ENCODE measurements around the gene PTPRN2. TPM values are rescaled to one million over a fixed set of nuclear protein-coding genes. Genes with fewer than 3 reads are reported as not detected.
"Not testable (repeated sequence)": the region's sequence is repeated elsewhere in the genome, so short reads cannot be mapped to it uniquely, and the experiment has no call there.

PTPRN2 gene
- total RNA-seq, 1 experiment from 2014 or later = 3.8 TPM

GRCh38 chr7:158049271-158049670 lies 538.4 kb downstream of the PTPRN2 start:
- DNase-seq = no peak
- Histone ChIP-seq H3K27ac (no peak overlapping the region), H3K4me3 (no peak overlapping the region), H3K36me3 (no peaks in the 10 kb centered on the region), H3K27me3 (peaks cover 37% of the 10 kb centered on the region), H3K4me1 (no peaks in the 10 kb centered on the region), H3K9me3 (replicated peaks) (no peaks in the 10 kb centered on the region)

- Histone ChIP-seq H3K4me3 (no peak overlapping the region), H3K27me3 (peaks cover 44% of the 10 kb centered on the region), H3K9me3 (replicated peaks) (no peaks in the 10 kb centered on the region), H3K4me1 (no peaks in the 10 kb centered on the region), H3K27ac (no peak overlapping the region), H3K36me3 (no peaks in the 10 kb centered on the region)
- DNase-seq = no peak
Observed at GRCh38 chr7:158048569-158048968, 539.1 kb downstream of the PTPRN2 start.

GRCh38 chr7:158047391-158048059 lies 540.1 kb downstream of the PTPRN2 start:
- Histone ChIP-seq H3K4me1 (no peaks in the 10 kb centered on the region), H3K9me3 (replicated peaks) (no peaks in the 10 kb centered on the region), H3K4me3 (no peak overlapping the region), H3K36me3 (no peaks in the 10 kb centered on the region), H3K27me3 (peaks cover 46% of the 10 kb centered on the region), H3K27ac (no peak overlapping the region)
- DNase-seq = no peak

GRCh38 chr7:158046246-158046645 lies 541.4 kb downstream of the PTPRN2 start:
- not testable (repeated sequence) for H3K9me3 ChIP-seq (replicated peaks); H3K4me1 ChIP-seq; H3K36me3 ChIP-seq; DNase-seq; H3K27ac ChIP-seq; H3K4me3 ChIP-seq
- peaks cover 41% of the 10 kb centered on the region for H3K27me3 ChIP-seq

GRCh38 chr7:158044482-158044823 lies 543.2 kb downstream of the PTPRN2 start:
- H3K36me3 ChIP-seq = no peaks in the 10 kb centered on the region
- no peak overlapping the region for H3K4me3 ChIP-seq
- DNase-seq = no peak
- H3K27me3 ChIP-seq = peaks cover 32% of the 10 kb centered on the region
- H3K9me3 ChIP-seq (replicated peaks) = 0 out of 2 replicates have a peak, but pooled peaks cover 2% of the 10 kb centered on the region
- H3K27ac ChIP-seq = no peak overlapping the region
- H3K4me1 ChIP-seq = no peaks in the 10 kb centered on the region

- Histone ChIP-seq H3K4me1 (no peaks in the 10 kb centered on the region), H3K36me3 (no peaks in the 10 kb centered on the region), H3K27ac (no peak overlapping the region), H3K4me3 (no peak overlapping the region), H3K27me3 (peaks cover 32% of the 10 kb centered on the region), H3K9me3 (replicated peaks) (0 out of 2 replicates have a peak, but pooled peaks cover 6% of the 10 kb centered on the region)
- DNase-seq = no peak
Observed at GRCh38 chr7:158043551-158044481, 543.8 kb downstream of the PTPRN2 start.

GRCh38 chr7:158042156-158042880 lies 545.3 kb downstream of the PTPRN2 start:
- Histone ChIP-seq H3K36me3 (no peaks in the 10 kb centered on the region), H3K27ac (no peak overlapping the region), H3K27me3 (peaks cover 31% of the 10 kb centered on the region), H3K4me1 (no peaks in the 10 kb centered on the region), H3K9me3 (replicated peaks) (0 out of 2 replicates have a peak, but pooled peaks cover 6% of the 10 kb centered on the region), H3K4me3 (no peak overlapping the region)
- DNase-seq = no peak

- H3K27ac ChIP-seq = no peak overlapping the region
Observed at GRCh38 chr7:158040199-158040598, 547.4 kb downstream of the PTPRN2 start.

GRCh38 chr7:158039270-158039669 lies 548.4 kb downstream of the PTPRN2 start:
- Histone ChIP-seq H3K4me1 (no peaks in the 10 kb centered on the region), H3K9me3 (replicated peaks) (0 out of 2 replicates have a peak, but pooled peaks cover 6% of the 10 kb centered on the region), H3K27me3 (peaks cover 9% of the 10 kb centered on the region; the same call in 1 of the 2 replicates), H3K27ac (no peak overlapping the region), H3K4me3 (no peak overlapping the region), H3K36me3 (no peaks in the 10 kb centered on the region)
- DNase-seq = no peak

More at GRCh38 chr7:158040199-158040598, 547.4 kb downstream of the PTPRN2 start:
- Histone ChIP-seq H3K4me1 (no peaks in the 10 kb centered on the region), H3K4me3 (no peak overlapping the region), H3K27me3 (peaks cover 18% of the 10 kb centered on the region), H3K36me3 (no peaks in the 10 kb centered on the region), H3K9me3 (replicated peaks) (0 out of 2 replicates have a peak, but pooled peaks cover 6% of the 10 kb centered on the region)
- DNase-seq = no peak

GRCh38 chr7:158037211-158037610 lies 550.4 kb downstream of the PTPRN2 start:
- Histone ChIP-seq H3K27me3 (peaks cover 3% of the 10 kb centered on the region; the same call in 1 of the 2 replicates), H3K27ac (no peak overlapping the region), H3K4me3 (no peak overlapping the region), H3K36me3 (no peaks in the 10 kb centered on the region), H3K9me3 (replicated peaks) (0 out of 2 replicates have a peak, but pooled peaks cover 6% of the 10 kb centered on the region), H3K4me1 (no peaks in the 10 kb centered on the region)
- DNase-seq = no peak

GRCh38 chr7:158035343-158035742 lies 552.3 kb downstream of the PTPRN2 start:
- H3K9me3 ChIP-seq (replicated peaks) = 0 out of 2 replicates have a peak, but pooled peaks cover 6% of the 10 kb centered on the region
- DNase-seq = no peak

GRCh38 chr7:158034571-158034970 lies 553.1 kb downstream of the PTPRN2 start:
- Histone ChIP-seq H3K4me3 (no peak overlapping the region), H3K36me3 (no peaks in the 10 kb centered on the region)

More at GRCh38 chr7:158035343-158035742, 552.3 kb downstream of the PTPRN2 start:
- Histone ChIP-seq H3K27me3 (peaks cover 9% of the 10 kb centered on the region; the same call in 1 of the 2 replicates), H3K4me1 (no peaks in the 10 kb centered on the region), H3K4me3 (no peak overlapping the region), H3K27ac (no peak overlapping the region), H3K36me3 (no peaks in the 10 kb centered on the region)

GRCh38 chr7:158033925-158034324 lies 553.7 kb downstream of the PTPRN2 start:
- not testable (repeated sequence) for H3K4me1 ChIP-seq; H3K27ac ChIP-seq; H3K9me3 ChIP-seq (replicated peaks); H3K36me3 ChIP-seq; DNase-seq; H3K4me3 ChIP-seq
- H3K27me3 ChIP-seq = peaks cover 12% of the 10 kb centered on the region; the same call in 1 of the 2 replicates

More at GRCh38 chr7:158034571-158034970, 553.1 kb downstream of the PTPRN2 start:
- peaks cover 12% of the 10 kb centered on the region; the same call in 1 of the 2 replicates for H3K27me3 ChIP-seq
- H3K9me3 ChIP-seq (replicated peaks) = 0 out of 2 replicates have a peak, but pooled peaks cover 5% of the 10 kb centered on the region
- H3K27ac ChIP-seq = no peak overlapping the region
- no peak for DNase-seq
- H3K4me1 ChIP-seq = no peaks in the 10 kb centered on the region

GRCh38 chr7:158033196-158033595 lies 554.4 kb downstream of the PTPRN2 start:
- peaks cover 12% of the 10 kb centered on the region; the same call in 1 of the 2 replicates for H3K27me3 ChIP-seq
- no peak for DNase-seq
- no peaks in the 10 kb centered on the region for H3K4me1 ChIP-seq
- no peak overlapping the region for H3K27ac ChIP-seq
- no peaks in the 10 kb centered on the region for H3K9me3 ChIP-seq (replicated peaks)
- H3K4me3 ChIP-seq = no peak overlapping the region
- no peaks in the 10 kb centered on the region for H3K36me3 ChIP-seq
